ENCODE data around the gene TMSB4Y.

GRCh38 chrY:13664162-13664561, 39.5 kb upstream of the TMSB4Y start:
- TF ChIP-seq, protein P1, sequence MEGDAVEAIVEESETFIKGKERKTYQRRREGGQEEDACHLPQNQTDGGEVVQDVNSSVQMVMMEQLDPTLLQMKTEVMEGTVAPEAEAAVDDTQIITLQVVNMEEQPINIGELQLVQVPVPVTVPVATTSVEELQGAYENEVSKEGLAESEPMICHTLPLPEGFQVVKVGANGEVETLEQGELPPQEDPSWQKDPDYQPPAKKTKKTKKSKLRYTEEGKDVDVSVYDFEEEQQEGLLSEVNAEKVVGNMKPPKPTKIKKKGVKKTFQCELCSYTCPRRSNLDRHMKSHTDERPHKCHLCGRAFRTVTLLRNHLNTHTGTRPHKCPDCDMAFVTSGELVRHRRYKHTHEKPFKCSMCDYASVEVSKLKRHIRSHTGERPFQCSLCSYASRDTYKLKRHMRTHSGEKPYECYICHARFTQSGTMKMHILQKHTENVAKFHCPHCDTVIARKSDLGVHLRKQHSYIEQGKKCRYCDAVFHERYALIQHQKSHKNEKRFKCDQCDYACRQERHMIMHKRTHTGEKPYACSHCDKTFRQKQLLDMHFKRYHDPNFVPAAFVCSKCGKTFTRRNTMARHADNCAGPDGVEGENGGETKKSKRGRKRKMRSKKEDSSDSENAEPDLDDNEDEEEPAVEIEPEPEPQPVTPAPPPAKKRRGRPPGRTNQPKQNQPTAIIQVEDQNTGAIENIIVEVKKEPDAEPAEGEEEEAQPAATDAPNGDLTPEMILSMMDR (IDR thresholded peaks at IDR 0.05; ENCODE audit: poor library complexity) = no peak
- TF ChIP-seq EZH2 (IDR thresholded peaks at IDR 0.05; ENCODE audit: borderline replicate concordance) = no peak

Data from hepatocyte (in vitro differentiated cells).